ENCODE data around the gene LRRC19. TPM values are rescaled to one million over a fixed set of nuclear protein-coding genes. Genes with fewer than 3 reads are reported as not detected.

Gene LRRC19, protein sequence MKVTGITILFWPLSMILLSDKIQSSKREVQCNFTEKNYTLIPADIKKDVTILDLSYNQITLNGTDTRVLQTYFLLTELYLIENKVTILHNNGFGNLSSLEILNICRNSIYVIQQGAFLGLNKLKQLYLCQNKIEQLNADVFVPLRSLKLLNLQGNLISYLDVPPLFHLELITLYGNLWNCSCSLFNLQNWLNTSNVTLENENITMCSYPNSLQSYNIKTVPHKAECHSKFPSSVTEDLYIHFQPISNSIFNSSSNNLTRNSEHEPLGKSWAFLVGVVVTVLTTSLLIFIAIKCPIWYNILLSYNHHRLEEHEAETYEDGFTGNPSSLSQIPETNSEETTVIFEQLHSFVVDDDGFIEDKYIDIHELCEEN
- total RNA-seq: not detected

DNA sequence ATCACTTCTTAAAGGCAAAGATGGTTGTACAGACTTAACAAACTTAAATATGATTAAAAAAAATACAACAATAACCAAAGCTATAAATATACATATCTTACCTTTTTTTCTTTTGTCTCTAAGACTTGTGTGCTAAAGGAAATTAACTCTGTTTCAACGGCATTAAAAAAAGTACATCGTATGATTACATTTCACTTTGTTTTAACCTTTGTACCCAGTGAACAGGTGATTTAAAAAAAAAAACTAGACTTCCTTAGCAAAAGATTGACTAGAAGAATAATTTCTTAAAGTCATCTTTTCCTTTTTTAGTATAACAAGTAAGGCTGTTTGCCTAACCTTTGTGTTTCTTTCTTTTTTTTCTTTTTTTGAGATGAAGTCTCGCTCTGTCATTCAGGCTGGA is at the start of gene LRRC19:
Gene LRRC19 (minus strand): TSS at position 182 of the 400 bp plus-strand sequence. CDS start 5,978 bp downstream, outside the sequence.
- no peaks in the 10 kb centered on the region for H3K36me3 Mint-ChIP-seq (ENCODE audit: low read depth)
- ChIA-PET CTCF (no interaction called here), POLR2A (interaction anchor here (0.6 kb wide), 1 partner anchor 709 kb away, joined by 4 read pairs; no protein-coding TSS in a partner anchor)
- H3K4me1 Mint-ChIP-seq (ENCODE audit: low read depth): no peaks in the 10 kb centered on the region
- H3K4me3 Mint-ChIP-seq: no peak within 1 kb of the TSS
- DNase-seq: no peak
- H3K27ac Mint-ChIP-seq: no peak within 1 kb of the TSS
- H3K9me3 Mint-ChIP-seq (ENCODE audit: insufficient read depth): no peaks in the 10 kb centered on the region
- H3K27me3 Mint-ChIP-seq (ENCODE audit: low read depth): no peaks in the 10 kb centered on the region
- no peak for ATAC-seq

DNA sequence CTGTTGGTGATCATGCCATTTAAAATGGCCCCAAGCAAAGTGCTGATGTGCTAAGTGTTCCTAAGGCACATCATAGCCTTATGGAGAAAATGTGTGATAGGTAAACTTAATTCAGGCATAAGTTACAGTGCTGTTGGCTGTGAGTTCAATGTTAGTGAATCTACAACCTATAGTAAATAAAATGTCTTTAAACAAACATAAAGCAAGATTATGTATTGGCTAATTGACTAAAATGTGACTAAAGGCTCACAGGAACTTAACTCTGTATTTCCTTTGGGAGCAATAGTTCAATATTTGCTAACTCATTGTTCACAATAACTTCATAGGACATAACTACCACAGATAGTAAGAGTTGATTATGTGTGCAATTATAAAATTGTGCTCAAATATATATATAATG is 49.4 kb upstream of the LRRC19 start:
- H3K36me3 Mint-ChIP-seq (ENCODE audit: low read depth): no peaks in the 10 kb centered on the region
- ATAC-seq (no peak), DNase-seq (no peak)
- H3K27ac Mint-ChIP-seq: no peak overlapping the region
- H3K27me3 Mint-ChIP-seq (ENCODE audit: low read depth): no peaks in the 10 kb centered on the region
- no peaks in the 10 kb centered on the region for H3K9me3 Mint-ChIP-seq (ENCODE audit: insufficient read depth)
- no peaks in the 10 kb centered on the region for H3K4me1 Mint-ChIP-seq (ENCODE audit: low read depth)
- POLR2A ChIA-PET: no interaction called here
- CTCF ChIA-PET: no interaction called here
- no peak overlapping the region for H3K4me3 Mint-ChIP-seq

DNA sequence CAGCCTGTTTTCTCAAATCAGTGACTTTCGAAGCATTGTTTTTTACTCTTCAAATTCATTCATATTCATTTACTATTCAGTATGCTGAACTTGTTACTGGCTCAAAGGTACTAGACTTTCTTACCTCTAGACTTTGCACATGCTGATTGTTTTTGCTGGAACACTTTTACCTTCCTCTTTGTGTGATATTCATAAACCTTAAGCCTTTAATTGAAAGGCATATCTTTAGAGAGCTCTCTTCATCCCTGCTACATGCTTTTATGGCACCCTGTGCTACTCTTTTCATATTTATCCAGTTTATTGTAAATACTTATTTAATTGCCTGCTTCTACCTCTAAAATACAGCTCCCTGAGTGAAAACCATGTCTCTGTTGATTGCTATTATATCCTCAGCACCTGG is 48.7 kb upstream of the LRRC19 start:
- no peaks in the 10 kb centered on the region for H3K9me3 Mint-ChIP-seq (ENCODE audit: insufficient read depth)
- H3K27ac Mint-ChIP-seq: no peak overlapping the region
- H3K27me3 Mint-ChIP-seq (ENCODE audit: low read depth): no peaks in the 10 kb centered on the region
- ChIA-PET POLR2A (no interaction called here), CTCF (no interaction called here)
- ATAC-seq (no peak), DNase-seq (no peak)
- no peaks in the 10 kb centered on the region for H3K4me1 Mint-ChIP-seq (ENCODE audit: low read depth)
- H3K4me3 Mint-ChIP-seq: no peak overlapping the region
- H3K36me3 Mint-ChIP-seq (ENCODE audit: low read depth): no peaks in the 10 kb centered on the region

DNA sequence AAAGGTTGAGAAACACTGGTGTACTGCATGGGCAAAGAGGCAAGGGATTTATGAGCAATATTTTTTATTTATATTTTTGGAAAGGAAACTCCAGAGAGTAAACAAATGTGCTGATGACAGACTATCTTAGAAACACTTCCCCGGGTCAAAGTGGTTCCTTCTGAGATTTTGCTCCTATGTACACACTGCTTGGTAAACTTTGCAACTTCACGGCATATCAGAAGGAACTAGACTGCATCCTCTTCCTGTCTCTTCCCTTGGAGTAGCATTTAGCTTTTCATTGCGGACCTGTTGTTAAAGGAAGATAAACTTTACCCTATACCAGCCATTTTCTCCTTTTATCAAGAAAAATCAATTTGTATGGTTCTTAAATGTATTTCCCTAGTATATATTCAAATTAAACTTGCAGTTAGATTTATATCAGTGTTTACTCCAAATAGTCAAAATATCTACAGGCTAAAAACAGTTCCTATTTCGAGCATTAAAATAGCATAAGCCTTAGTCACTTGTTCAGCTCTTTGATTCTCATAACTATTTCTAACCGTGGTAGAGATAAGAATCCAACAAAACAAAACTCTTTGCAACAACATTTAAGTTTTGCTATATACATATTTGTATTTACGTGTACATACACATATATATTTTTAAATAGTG is 48.0 kb upstream of the LRRC19 start:
- no peaks in the 10 kb centered on the region for H3K36me3 Mint-ChIP-seq (ENCODE audit: low read depth)
- ChIA-PET CTCF (no interaction called here), POLR2A (no interaction called here)
- no peaks in the 10 kb centered on the region for H3K27me3 Mint-ChIP-seq (ENCODE audit: low read depth)
- no peak overlapping the region for H3K4me3 Mint-ChIP-seq
- H3K9me3 Mint-ChIP-seq (ENCODE audit: insufficient read depth): no peaks in the 10 kb centered on the region
- ATAC-seq: no peak
- no peak for DNase-seq
- H3K4me1 Mint-ChIP-seq (ENCODE audit: low read depth): no peaks in the 10 kb centered on the region
- H3K27ac Mint-ChIP-seq: no peak overlapping the region

DNA sequence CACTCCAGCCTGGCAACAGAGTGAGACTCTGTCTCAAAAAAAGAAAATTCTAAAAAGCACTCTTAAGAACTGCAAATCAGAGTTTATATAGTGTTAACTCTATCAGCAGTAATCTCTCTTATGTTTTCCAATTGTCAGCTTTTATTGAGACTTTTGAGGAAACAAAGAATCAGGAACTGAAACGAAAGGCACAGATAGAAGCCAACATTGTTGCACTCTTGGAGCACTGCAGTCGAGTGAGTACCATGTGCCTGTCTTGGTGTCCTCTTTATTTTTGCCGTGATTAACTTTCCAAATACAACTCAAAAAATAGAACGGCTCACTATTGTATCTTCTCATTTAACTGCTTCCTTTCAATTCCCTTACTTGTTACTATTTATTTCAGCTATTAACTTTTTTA is 41.7 kb upstream of the LRRC19 start:
- H3K36me3 Mint-ChIP-seq (ENCODE audit: low read depth): no peaks in the 10 kb centered on the region
- ChIA-PET POLR2A (no interaction called here), CTCF (no interaction called here)
- no peaks in the 10 kb centered on the region for H3K4me1 Mint-ChIP-seq (ENCODE audit: low read depth)
- no peak overlapping the region for H3K4me3 Mint-ChIP-seq
- H3K27ac Mint-ChIP-seq: no peak overlapping the region
- no peaks in the 10 kb centered on the region for H3K9me3 Mint-ChIP-seq (ENCODE audit: insufficient read depth)
- DNase-seq: no peak
- no peak for ATAC-seq
- no peaks in the 10 kb centered on the region for H3K27me3 Mint-ChIP-seq (ENCODE audit: low read depth)

DNA sequence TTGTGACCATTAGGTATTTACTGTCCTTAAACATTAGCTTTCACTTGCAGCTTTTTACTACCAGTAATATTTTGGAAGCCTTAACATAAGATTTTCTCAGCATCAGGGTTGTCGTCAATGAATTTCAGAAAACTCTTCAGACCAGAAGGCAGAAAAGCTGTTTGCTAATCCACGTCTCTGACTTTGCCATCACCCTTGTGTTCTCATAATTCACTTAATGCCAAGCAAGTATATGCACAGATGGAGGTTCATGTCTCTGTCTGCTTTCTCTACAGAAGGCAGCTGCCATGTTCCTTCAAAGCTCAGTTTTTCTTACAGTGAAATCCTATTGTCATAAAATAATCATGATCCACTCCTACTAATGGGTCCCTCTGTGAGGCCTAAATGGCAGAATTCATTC is 37.7 kb upstream of the LRRC19 start:
- no peak overlapping the region for H3K27ac Mint-ChIP-seq
- H3K4me1 Mint-ChIP-seq (ENCODE audit: low read depth): no peaks in the 10 kb centered on the region
- ChIA-PET CTCF (no interaction called here), POLR2A (no interaction called here)
- ATAC-seq: no peak
- no peaks in the 10 kb centered on the region for H3K9me3 Mint-ChIP-seq (ENCODE audit: insufficient read depth)
- H3K36me3 Mint-ChIP-seq (ENCODE audit: low read depth): no peaks in the 10 kb centered on the region
- no peak overlapping the region for H3K4me3 Mint-ChIP-seq
- no peak for DNase-seq
- no peaks in the 10 kb centered on the region for H3K27me3 Mint-ChIP-seq (ENCODE audit: low read depth)

DNA sequence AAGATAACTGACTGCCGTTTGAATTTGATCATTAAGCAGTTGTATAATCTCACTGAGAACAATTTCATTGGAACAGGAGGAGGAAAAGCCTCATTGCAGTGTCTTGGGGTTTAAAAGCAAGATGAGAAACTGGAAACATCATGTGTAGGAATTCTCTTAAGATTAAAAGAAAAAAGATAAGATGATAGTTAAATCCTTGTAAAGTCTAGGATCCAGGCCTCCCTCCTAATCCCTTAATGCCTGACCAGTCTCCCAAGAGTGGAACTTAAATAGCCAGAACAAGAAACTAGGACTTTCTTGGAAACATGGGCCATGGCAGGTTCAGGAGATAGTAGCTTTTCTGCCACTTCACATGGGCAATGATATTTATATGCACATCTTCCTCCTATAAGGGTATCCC is 37.0 kb upstream of the LRRC19 start:
- H3K4me3 Mint-ChIP-seq: no peak overlapping the region
- no peaks in the 10 kb centered on the region for H3K9me3 Mint-ChIP-seq (ENCODE audit: insufficient read depth)
- no peaks in the 10 kb centered on the region for H3K27me3 Mint-ChIP-seq (ENCODE audit: low read depth)
- CTCF ChIA-PET: no interaction called here
- DNase-seq (no peak), ATAC-seq (no peak)
- POLR2A ChIA-PET: no interaction called here
- no peak overlapping the region for H3K27ac Mint-ChIP-seq
- H3K36me3 Mint-ChIP-seq (ENCODE audit: low read depth): no peaks in the 10 kb centered on the region
- no peaks in the 10 kb centered on the region for H3K4me1 Mint-ChIP-seq (ENCODE audit: low read depth)

DNA sequence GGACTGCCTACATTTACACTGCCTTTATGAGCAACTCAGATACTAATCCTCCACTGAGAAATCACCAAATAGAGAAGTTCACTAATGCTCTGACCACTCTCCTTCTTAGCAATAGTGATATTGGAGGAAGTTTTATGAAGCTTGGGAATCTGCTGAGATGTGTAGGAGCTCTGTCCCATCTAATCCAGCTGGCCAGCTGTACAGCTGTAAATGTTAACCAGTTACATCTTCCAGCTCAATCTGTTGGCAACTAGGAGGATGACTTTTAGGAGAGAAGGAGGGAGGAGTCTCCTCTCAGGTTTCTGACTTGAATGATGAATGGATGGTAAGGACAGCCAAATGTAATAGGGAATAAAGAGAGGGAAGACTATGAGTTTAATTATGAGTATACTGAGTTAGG is 36.3 kb upstream of the LRRC19 start:
- CTCF ChIA-PET: no interaction called here
- Mint-ChIP-seq H3K9me3 (ENCODE audit: insufficient read depth) (no peaks in the 10 kb centered on the region), H3K36me3 (ENCODE audit: low read depth) (no peaks in the 10 kb centered on the region), H3K4me1 (ENCODE audit: low read depth) (no peaks in the 10 kb centered on the region), H3K4me3 (no peak overlapping the region), H3K27me3 (ENCODE audit: low read depth) (no peaks in the 10 kb centered on the region), H3K27ac (no peak overlapping the region)
- POLR2A ChIA-PET: no interaction called here
- DNase-seq: no peak
- no peak for ATAC-seq

DNA sequence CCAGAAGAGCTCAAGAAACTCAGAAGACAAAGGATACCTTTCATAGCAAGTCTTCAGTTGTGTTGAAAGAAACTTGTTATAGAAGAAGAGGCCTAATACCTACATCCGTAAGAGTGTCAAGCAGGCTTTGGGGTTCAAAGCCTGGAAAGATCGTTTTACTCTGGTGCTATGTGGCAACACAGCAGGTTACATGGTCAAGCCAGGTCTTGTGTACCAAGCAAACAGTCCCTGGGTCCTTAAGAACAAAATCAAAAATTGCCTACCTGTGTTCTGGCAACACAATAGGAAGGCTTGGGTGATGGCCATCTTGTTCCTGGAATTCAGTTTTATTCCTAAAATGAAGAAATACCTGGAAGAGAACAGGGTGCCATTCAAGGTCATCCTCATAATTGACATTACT is 32.0 kb upstream of the LRRC19 start:
- Mint-ChIP-seq H3K9me3 (ENCODE audit: insufficient read depth) (no peaks in the 10 kb centered on the region), H3K27ac (no peak overlapping the region), H3K36me3 (ENCODE audit: low read depth) (no peaks in the 10 kb centered on the region), H3K27me3 (ENCODE audit: low read depth) (no peaks in the 10 kb centered on the region), H3K4me3 (no peak overlapping the region), H3K4me1 (ENCODE audit: low read depth) (no peaks in the 10 kb centered on the region)
- POLR2A ChIA-PET: no interaction called here
- DNase-seq: no peak
- ATAC-seq: no peak
- CTCF ChIA-PET: interaction anchor here (0.8 kb wide), 1 partner anchor 180 kb away, joined by 3 read pairs; no protein-coding TSS in a partner anchor

DNA sequence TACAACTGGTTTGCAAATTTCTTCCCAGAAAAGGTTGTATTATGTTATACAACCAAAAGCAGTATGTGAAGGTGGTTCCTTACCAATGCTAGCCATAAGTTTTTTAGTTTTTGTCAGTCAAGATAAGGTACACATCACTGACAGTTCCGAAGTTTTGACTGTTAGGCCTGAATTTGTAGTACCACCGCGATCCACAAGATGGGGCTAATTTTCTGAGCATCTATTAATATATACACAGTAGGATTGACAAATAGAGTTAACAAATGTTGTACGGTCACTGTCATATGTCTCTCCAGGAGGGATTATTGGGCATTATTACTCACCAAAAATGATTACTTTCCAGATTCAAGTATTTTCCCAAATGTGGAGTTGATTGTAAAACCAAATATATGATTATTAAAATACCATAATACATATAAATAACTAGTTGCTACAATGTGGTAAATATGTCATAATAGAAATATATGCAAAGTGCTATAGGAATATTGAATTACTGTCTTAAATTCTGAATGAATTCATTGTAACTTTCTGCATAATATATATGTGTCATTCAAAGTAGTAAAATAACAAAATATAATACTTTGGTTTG is 28.4 kb upstream of the LRRC19 start:
- ChIA-PET POLR2A (no interaction called here), CTCF (no interaction called here)
- Mint-ChIP-seq H3K4me3 (no peak overlapping the region), H3K27me3 (ENCODE audit: low read depth) (no peaks in the 10 kb centered on the region), H3K4me1 (ENCODE audit: low read depth) (no peaks in the 10 kb centered on the region), H3K36me3 (ENCODE audit: low read depth) (no peaks in the 10 kb centered on the region), H3K9me3 (ENCODE audit: insufficient read depth) (no peaks in the 10 kb centered on the region), H3K27ac (no peak overlapping the region)
- DNase-seq (peak; percentile 66), ATAC-seq (no peak)

DNA sequence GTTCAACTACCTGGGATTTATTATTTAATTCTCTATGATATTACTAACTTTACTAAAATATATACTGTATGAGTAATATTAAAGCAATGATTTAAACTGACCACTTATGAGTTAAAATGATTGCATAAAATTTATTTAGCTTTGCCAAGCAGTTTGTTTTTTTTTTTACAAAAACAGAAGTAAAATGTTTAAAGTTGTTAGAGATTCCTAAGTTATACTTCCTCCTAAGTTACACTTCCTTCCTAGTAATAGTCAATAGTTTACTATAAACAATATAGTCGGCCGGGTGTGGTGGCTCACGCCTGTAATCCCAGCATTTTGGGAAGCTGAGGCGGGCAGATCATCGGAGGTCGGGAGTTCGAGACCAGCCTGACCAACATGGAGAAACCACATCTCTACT is 23.7 kb upstream of the LRRC19 start:
- no peaks in the 10 kb centered on the region for H3K4me1 Mint-ChIP-seq (ENCODE audit: low read depth)
- H3K36me3 Mint-ChIP-seq (ENCODE audit: low read depth): peaks cover 7% of the 10 kb centered on the region
- no peaks in the 10 kb centered on the region for H3K9me3 Mint-ChIP-seq (ENCODE audit: insufficient read depth)
- POLR2A ChIA-PET: no interaction called here
- H3K4me3 Mint-ChIP-seq: no peak overlapping the region
- CTCF ChIA-PET: no interaction called here
- DNase-seq (no peak), ATAC-seq (no peak)
- H3K27me3 Mint-ChIP-seq (ENCODE audit: low read depth): no peaks in the 10 kb centered on the region
- no peak overlapping the region for H3K27ac Mint-ChIP-seq

DNA sequence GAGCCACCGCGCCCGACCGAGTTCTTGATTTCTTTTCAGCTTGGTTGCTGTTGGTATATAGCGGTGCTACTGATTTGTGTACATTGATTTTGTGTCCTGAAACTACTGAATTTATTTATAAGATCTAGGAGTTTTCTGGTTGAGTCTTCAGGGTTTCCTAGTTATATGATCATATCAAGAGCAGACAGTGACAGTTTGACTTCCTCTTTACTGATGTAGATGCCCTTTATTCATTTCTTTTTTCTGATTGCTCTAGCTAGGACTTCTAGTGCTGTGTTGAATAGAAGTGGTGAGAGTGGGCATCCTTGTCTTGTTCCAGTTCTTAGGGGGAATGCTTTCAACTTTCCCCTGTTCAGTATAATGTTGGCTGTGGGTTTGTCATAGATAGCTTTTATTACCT is 17.4 kb upstream of the LRRC19 start:
- DNase-seq (no peak), ATAC-seq (no peak)
- Mint-ChIP-seq H3K27ac (no peak overlapping the region), H3K9me3 (ENCODE audit: insufficient read depth) (no peaks in the 10 kb centered on the region), H3K27me3 (ENCODE audit: low read depth) (no peaks in the 10 kb centered on the region), H3K4me3 (no peak overlapping the region), H3K4me1 (ENCODE audit: low read depth) (no peaks in the 10 kb centered on the region), H3K36me3 (ENCODE audit: low read depth) (peaks cover 14% of the 10 kb centered on the region)
- CTCF ChIA-PET: no interaction called here
- POLR2A ChIA-PET: no interaction called here
